ENCODE results near the gene PLEKHA8. TPM values are rescaled to one million over a fixed set of nuclear protein-coding genes. Genes with fewer than 3 reads are reported as not detected.
A peak's percentile ranks its signal among the peaks of the same experiment; 100 is the strongest.

The PLEKHA8 gene
- total RNA-seq, 4 donors from 2014 or later: 2.3 to 3.2 (median 2.6) TPM

DNA sequence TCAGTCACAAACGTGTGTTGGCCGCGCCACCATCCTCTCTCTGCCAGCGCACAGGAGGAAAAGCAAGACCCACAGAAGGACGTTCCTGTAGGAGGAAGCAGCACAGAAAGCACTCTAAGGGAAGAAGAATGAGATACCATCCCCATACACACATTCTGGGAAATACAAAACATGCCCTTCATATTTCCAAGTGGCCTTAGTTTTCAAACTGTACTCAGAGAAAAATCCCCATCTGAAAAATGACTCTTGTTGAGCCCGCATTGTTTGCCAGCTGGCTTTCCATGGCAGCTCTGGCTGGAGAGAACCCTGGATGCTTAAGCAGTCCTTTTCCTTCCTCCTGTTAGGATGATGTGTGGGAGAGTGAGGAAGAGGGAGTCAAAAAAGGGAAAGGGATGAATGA is 139.7 kb downstream of the PLEKHA8 start:
- peaks cover 29 to 35% of the 10 kb centered on the region in 2 donors for H3K4me1 ChIP-seq
- H3K9me3 ChIP-seq: no peaks in the 10 kb centered on the region
- in situ Hi-C loops (cut with MboI; ENCODE audit: low sequenced_read_pairs in 4 of 4): loop anchor here (5.0 to 25.0 kb wide), 5 partner anchors 107 to 394 kb away; partner anchors contain the start of gene ZNRF2 (in 2 of the 4)
- intact Hi-C loops (cut with DNase I; ENCODE audit: low total_unique reads): loop anchor here (2.0 kb wide), 1 partner anchor 111 kb away; no protein-coding TSS in a partner anchor
- H3K4me3 ChIP-seq: no peak overlapping the region
- H3K36me3 ChIP-seq: no peaks in the 10 kb centered on the region
- H3K27ac ChIP-seq: no peak overlapping the region
- DNase-seq (no peak), ATAC-seq (no peak)
- TF ChIP-seq POLR2A (IDR thresholded peaks at IDR 0.05): no peak
- TF ChIP-seq, protein P1, sequence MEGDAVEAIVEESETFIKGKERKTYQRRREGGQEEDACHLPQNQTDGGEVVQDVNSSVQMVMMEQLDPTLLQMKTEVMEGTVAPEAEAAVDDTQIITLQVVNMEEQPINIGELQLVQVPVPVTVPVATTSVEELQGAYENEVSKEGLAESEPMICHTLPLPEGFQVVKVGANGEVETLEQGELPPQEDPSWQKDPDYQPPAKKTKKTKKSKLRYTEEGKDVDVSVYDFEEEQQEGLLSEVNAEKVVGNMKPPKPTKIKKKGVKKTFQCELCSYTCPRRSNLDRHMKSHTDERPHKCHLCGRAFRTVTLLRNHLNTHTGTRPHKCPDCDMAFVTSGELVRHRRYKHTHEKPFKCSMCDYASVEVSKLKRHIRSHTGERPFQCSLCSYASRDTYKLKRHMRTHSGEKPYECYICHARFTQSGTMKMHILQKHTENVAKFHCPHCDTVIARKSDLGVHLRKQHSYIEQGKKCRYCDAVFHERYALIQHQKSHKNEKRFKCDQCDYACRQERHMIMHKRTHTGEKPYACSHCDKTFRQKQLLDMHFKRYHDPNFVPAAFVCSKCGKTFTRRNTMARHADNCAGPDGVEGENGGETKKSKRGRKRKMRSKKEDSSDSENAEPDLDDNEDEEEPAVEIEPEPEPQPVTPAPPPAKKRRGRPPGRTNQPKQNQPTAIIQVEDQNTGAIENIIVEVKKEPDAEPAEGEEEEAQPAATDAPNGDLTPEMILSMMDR (IDR thresholded peaks at IDR 0.05 in 4 of 5, conservative IDR thresholded peaks at IDR 0.05 in 1 of 5): no peak
- no peaks in the 10 kb centered on the region for H3K27me3 ChIP-seq

DNA sequence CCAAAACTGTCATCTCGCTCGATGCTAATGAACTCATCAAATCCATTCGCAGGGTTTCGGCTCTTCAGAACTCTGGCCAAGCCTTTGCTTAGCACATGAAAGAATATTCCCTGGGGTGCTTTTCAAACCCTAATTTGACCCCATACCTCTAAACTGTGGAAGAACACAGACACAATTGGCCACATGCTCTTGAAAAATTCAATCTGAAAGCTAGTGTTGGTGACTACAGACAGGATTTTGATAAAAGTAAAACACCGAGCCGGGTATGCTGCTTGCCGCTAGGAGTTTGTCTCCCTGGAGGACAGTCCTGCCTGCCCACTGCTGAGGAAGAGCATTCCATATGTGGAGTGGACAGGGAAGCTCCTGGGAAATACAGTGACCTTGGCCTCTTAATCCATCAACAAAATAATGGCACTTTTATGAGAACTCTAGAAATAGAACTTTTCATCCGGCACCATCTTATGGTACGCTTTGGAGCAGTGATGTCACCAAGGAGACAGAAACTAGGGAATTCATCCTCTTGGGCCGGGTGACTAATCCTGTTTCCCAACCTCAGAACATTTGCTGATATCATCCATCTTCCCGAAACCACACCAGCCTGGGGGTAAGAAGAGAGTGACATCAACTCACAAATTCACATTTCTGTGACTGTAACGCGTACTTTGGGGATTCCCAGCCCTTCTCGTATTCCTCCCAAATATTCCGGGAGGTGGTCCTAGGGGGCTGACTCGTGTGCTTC is 140.8 kb downstream of the PLEKHA8 start:
- Histone ChIP-seq H3K27ac (peak overlapping the region in 3 of 4 donors; percentile 39 to 49 (median 46)), H3K4me1 (peaks cover 34 to 39% of the 10 kb centered on the region in 2 donors), H3K9me3 (no peaks in the 10 kb centered on the region), H3K27me3 (no peaks in the 10 kb centered on the region), H3K4me3 (no peak overlapping the region), H3K36me3 (no peaks in the 10 kb centered on the region)
- DNase-seq (no peak), ATAC-seq (no peak)
- in situ Hi-C loops (cut with MboI; ENCODE audit: low sequenced_read_pairs in 4 of 4) (loop anchor here (5.0 to 25.0 kb wide), 5 partner anchors 106 to 393 kb away; partner anchors contain the start of gene ZNRF2 (in 2 of the 4)), intact Hi-C loops (cut with DNase I; ENCODE audit: low total_unique reads) (no loop called here)
- TF ChIP-seq, protein P1 (IDR thresholded peaks at IDR 0.05 in 4 of 5, conservative IDR thresholded peaks at IDR 0.05 in 1 of 5): no peak
- TF ChIP-seq POLR2A (IDR thresholded peaks at IDR 0.05): no peak

DNA sequence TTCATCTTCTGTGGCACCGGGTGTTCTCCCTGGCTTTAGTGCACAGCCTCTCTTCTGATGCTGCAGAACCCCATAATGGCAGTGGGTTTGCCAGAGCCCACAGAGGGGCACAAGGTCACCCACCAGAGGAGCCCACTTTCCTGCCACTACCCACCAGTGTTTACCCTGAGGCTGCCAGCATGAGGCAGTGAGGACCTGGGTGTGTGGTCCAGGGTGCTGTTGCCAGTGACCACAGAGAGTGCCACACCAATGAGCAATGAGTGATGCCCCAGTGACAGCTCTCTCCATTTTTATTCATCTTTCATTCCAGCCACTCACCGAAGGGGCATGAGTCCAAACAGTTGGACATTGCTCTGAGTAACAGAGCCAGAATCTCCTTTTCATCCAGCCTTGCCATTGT is 141.4 kb downstream of the PLEKHA8 start:
- Histone ChIP-seq H3K36me3 (no peaks in the 10 kb centered on the region), H3K4me3 (no peak overlapping the region), H3K4me1 (peaks cover 36 to 39% of the 10 kb centered on the region in 2 donors), H3K27ac (peak overlapping the region in 3 of 4 donors; percentile 39 to 49 (median 46)), H3K9me3 (no peaks in the 10 kb centered on the region), H3K27me3 (no peaks in the 10 kb centered on the region)
- DNase-seq (no peak), ATAC-seq (no peak)
- in situ Hi-C loops (cut with MboI; ENCODE audit: low sequenced_read_pairs in 4 of 4): loop anchor here (5.0 to 25.0 kb wide), 5 partner anchors 105 to 393 kb away; partner anchors contain the start of gene ZNRF2 (in 2 of the 4)
- TF ChIP-seq POLR2A (IDR thresholded peaks at IDR 0.05): no peak
- TF ChIP-seq, protein P1 (IDR thresholded peaks at IDR 0.05 in 4 of 5, conservative IDR thresholded peaks at IDR 0.05 in 1 of 5): no peak
- intact Hi-C loops (cut with DNase I; ENCODE audit: low total_unique reads): no loop called here

DNA sequence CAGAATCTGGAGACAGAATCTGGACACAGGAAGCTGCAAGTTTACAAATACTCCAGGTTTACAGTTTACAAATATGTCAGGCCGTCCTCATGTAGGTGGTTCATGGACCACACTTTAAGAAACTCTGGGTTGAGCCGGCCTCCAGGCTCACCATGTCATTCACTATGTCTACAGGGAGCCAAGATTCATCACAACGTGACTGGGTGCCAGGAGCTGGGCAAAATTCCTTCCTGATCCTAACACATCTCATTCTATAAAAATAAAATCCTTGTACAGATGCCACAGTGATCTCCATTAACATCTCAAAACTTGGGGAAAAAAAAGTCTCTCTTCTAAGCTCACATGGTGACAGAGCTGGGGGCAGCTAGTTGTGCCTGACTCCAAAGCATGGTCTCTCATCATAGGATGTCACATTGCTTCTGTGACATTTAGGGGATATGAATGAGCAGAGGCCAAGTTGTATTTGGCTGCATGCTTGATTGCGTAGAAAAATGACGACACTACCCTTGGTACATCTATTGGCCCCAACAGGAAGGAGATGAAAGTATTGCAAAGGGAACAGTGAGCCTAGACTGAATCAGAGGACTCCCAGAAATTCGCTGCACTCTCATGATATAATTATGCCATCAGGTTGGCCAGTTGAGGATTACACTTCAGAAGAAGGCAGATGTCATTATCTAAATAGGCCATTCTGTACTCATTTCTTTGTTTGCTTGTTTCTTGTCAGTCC is 142.4 kb downstream of the PLEKHA8 start:
- peaks cover 43 to 44% of the 10 kb centered on the region in 2 donors for H3K4me1 ChIP-seq
- intact Hi-C loops (cut with DNase I; ENCODE audit: low total_unique reads) (no loop called here), in situ Hi-C loops (cut with MboI; ENCODE audit: low sequenced_read_pairs in 4 of 4) (loop anchor here in 1 of 4 donors (25.0 kb wide), 1 partner anchor 392 kb away; no protein-coding TSS in a partner anchor)
- no peak overlapping the region for H3K27ac ChIP-seq
- no peaks in the 10 kb centered on the region for H3K9me3 ChIP-seq
- no peak overlapping the region for H3K4me3 ChIP-seq
- ATAC-seq (no peak), DNase-seq (no peak)
- H3K36me3 ChIP-seq: no peaks in the 10 kb centered on the region
- TF ChIP-seq, protein P1 (IDR thresholded peaks at IDR 0.05 in 4 of 5, conservative IDR thresholded peaks at IDR 0.05 in 1 of 5): no peak
- no peak for TF ChIP-seq POLR2A (IDR thresholded peaks at IDR 0.05)
- H3K27me3 ChIP-seq: no peaks in the 10 kb centered on the region
